Measurements from ENCODE around the gene ZMYND11. TPM values are rescaled to one million over a fixed set of nuclear protein-coding genes. Genes with fewer than 3 reads are reported as not detected.

Gene ZMYND11
- total and polyA plus RNA-seq, 8 donors: 58.9 to 128 (median 119) TPM

- Histone ChIP-seq H3K27ac (no peak overlapping the region), H3K36me3 (no peaks in the 10 kb centered on the region), H3K27me3 (no peaks in the 10 kb centered on the region), H3K4me1 (no peaks in the 10 kb centered on the region), H3K9me3 (no peaks in the 10 kb centered on the region), H3K4me3 (no peak overlapping the region)
- DNase-seq: no peak
- intact Hi-C loops (cut with DNase I): no loop called here
- no peak for ATAC-seq
- no peak for TF ChIP-seq CTCF (IDR thresholded peaks at IDR 0.05)
Observed at GRCh38 chr10:154348-154747, 19.1 kb downstream of the ZMYND11 start.

GRCh38 chr10:167383-167782 lies 32.1 kb downstream of the ZMYND11 start:
- no peaks in the 10 kb centered on the region for H3K36me3 ChIP-seq
- no peak overlapping the region for H3K27ac ChIP-seq
- ATAC-seq: no peak
- H3K9me3 ChIP-seq: peaks cover 0 to 3% of the 10 kb centered on the region in 2 donors
- TF ChIP-seq CTCF (IDR thresholded peaks at IDR 0.05): no peak
- no peak overlapping the region for H3K4me3 ChIP-seq
- intact Hi-C loops (cut with DNase I): no loop called here
- no peak for DNase-seq
- H3K4me1 ChIP-seq: peaks cover 0 to 5% of the 10 kb centered on the region in 2 donors
- no peaks in the 10 kb centered on the region for H3K27me3 ChIP-seq

- Histone ChIP-seq H3K27ac (no peak overlapping the region), H3K27me3 (no peaks in the 10 kb centered on the region), H3K4me3 (no peak overlapping the region), H3K4me1 (no peaks in the 10 kb centered on the region), H3K36me3 (no peaks in the 10 kb centered on the region), H3K9me3 (peaks cover 0 to 3% of the 10 kb centered on the region in 2 donors)
- ATAC-seq (no peak), DNase-seq (no peak)
- TF ChIP-seq CTCF (IDR thresholded peaks at IDR 0.05): no peak
- intact Hi-C loops (cut with DNase I): no loop called here
Observed at GRCh38 chr10:173741-174140, 38.5 kb downstream of the ZMYND11 start.

- Histone ChIP-seq H3K4me3 (no peak overlapping the region), H3K4me1 (no peaks in the 10 kb centered on the region), H3K27me3 (no peaks in the 10 kb centered on the region), H3K27ac (no peak overlapping the region), H3K36me3 (peaks cover 0 to 7% of the 10 kb centered on the region in 2 donors), H3K9me3 (peaks cover 0 to 3% of the 10 kb centered on the region in 2 donors)
- intact Hi-C loops (cut with DNase I): no loop called here
- TF ChIP-seq CTCF (IDR thresholded peaks at IDR 0.05): no peak
- no peak for ATAC-seq
- no peak for DNase-seq
Observed at GRCh38 chr10:176677-177076, 41.4 kb downstream of the ZMYND11 start.

GRCh38 chr10:178208-178607 lies 43.0 kb downstream of the ZMYND11 start:
- peak; percentile 69 for ATAC-seq
- intact Hi-C loops (cut with DNase I): no loop called here
- H3K36me3 ChIP-seq: peaks cover 0 to 7% of the 10 kb centered on the region in 2 donors
- peak in 1 of 2 donors; percentile 35 for TF ChIP-seq CTCF (IDR thresholded peaks at IDR 0.05)
- H3K9me3 ChIP-seq: no peaks in the 10 kb centered on the region
- no peak overlapping the region for H3K27ac ChIP-seq
- peak in 2 of 4 donors; percentile 15 to 23 for DNase-seq
- no peak overlapping the region for H3K4me3 ChIP-seq
- H3K4me1 ChIP-seq: peaks cover 0 to 11% of the 10 kb centered on the region in 2 donors
- no peaks in the 10 kb centered on the region for H3K27me3 ChIP-seq

All from left lung (tissue), 10 donors.